GM12878 (cell line): ENCODE results near the gene CDC34. TPM values are rescaled to one million over a fixed set of nuclear protein-coding genes. Genes with fewer than 3 reads are reported as not detected.

Experiments used
- ATAC-seq: fragments of 200-7000 bp; cut with Tn5 transposase; 3 replicates; pipeline ENCODE4 v1.9.1; 2020; ENCODE audit warnings: mild to moderate bottlenecking, moderate library complexity
- BruUV-seq: library from RNA; stranded (reverse); fragments of 400-500 nt; replicated peaks from 2 replicates; lab custom pipeline; 2021; lab: Mats Ljungman, UMichigan
- CTCF ChIA-PET: fragments of 300-600 bp; sonication (Branson Sonifier 250); formaldehyde crosslinking; extraction: SDS; loops from one replicate; lab custom pipeline; 2021; ENCODE audit warnings: inconsistent platforms; lab: Yijun Ruan, JAX
- POLR2A ChIA-PET: fragments of 350-600 bp; formaldehyde crosslinking; extraction: SDS; loops from one replicate; lab custom pipeline; 2021; ENCODE audit warnings: inconsistent platforms; lab: Charles Lee
- RAD21 ChIA-PET: fragments of 300-600 bp; sonication (Branson Sonifier 250); formaldehyde crosslinking; loops from one replicate; lab custom pipeline; 2023; ENCODE audit warnings: antibody characterized with exemption; ENCODE audit not compliant: unreplicated experiment; lab: Charles Lee
- SMC1A ChIA-PET: fragments of 300-600 bp; sonication (Branson Sonifier 250); formaldehyde crosslinking; loops from one replicate; lab custom pipeline; 2023; ENCODE audit not compliant: unreplicated experiment, uncharacterized antibody; lab: Charles Lee
- DNase-seq: peaks from one replicate; pipeline ENCODE4 v3.0.0-alpha.2; 2011; ENCODE audit warnings: low read depth, low spot score
- FAIRE-seq: peaks from 3 replicates; lab custom pipeline; 2011; peaks lifted over from hg19 to GRCh38; lab: Jason Lieb, UNC
- H2AFZ ChIP-seq: 2 replicates; pipeline ENCODE4 v1.6.0; 2011; ENCODE audit warnings: low read depth, low read length, control low read depth; ENCODE audit not compliant: control insufficient read depth
- H3K27ac ChIP-seq: 2 replicates; pipeline ENCODE4 v1.5.1; 2011; ENCODE audit warnings: control low read depth; ENCODE audit not compliant: control insufficient read depth, insufficient read depth
- H3K27me3 ChIP-seq, 2 experiments: replicated peaks in 1 of 2; 2 replicates each; pipeline versions ENCODE4 v1.6.0 to v1.6.1; 2011; ENCODE audit warnings: low read length in 1 of 2; ENCODE audit not compliant: control insufficient read depth in 2 of 2, insufficient read depth in 2 of 2
- H3K36me3 ChIP-seq, 2 experiments: 2 replicates each; pipeline ENCODE4 v1.5.1; 2011; ENCODE audit warnings: low read length in 1 of 2; ENCODE audit not compliant: control insufficient read depth in 2 of 2, insufficient read depth in 2 of 2
- H3K4me1 ChIP-seq: 2 replicates; pipeline ENCODE4 v1.6.1; 2011; ENCODE audit warnings: mild to moderate bottlenecking, low read length, moderate library complexity, mixed read lengths; ENCODE audit not compliant: control insufficient read depth, insufficient read depth
- H3K4me2 ChIP-seq: 2 replicates; pipeline ENCODE4 v1.6.0; 2011; ENCODE audit warnings: control low read depth; ENCODE audit not compliant: control insufficient read depth, insufficient read depth
- H3K4me3 ChIP-seq: fragments of 200-600 bp; sonication (generic); 2 replicates; pipeline ENCODE4 v1.5.1; 2016
- H3K79me2 ChIP-seq: 2 replicates; pipeline ENCODE4 v1.6.0; 2011; ENCODE audit warnings: low read length; ENCODE audit not compliant: control insufficient read depth, insufficient read depth
- H3K9ac ChIP-seq: 2 replicates; pipeline ENCODE4 v1.8.0; 2011; ENCODE audit warnings: low read length, control low read depth, mixed read lengths; ENCODE audit not compliant: control insufficient read depth, insufficient read depth
- H3K9me3 ChIP-seq: replicated peaks from 3 replicates; pipeline ENCODE4 v1.5.1; 2011; ENCODE audit warnings: mild to moderate bottlenecking, low read length; ENCODE audit not compliant: control insufficient read depth, insufficient read depth
- H4K20me1 ChIP-seq: 2 replicates; pipeline ENCODE4 v1.6.0; 2011; ENCODE audit not compliant: control insufficient read depth, insufficient read depth
- BCL11A ChIP-seq: IDR thresholded peaks from 2 replicates; pipeline ENCODE4 v1.6.1; 2011; ENCODE audit warnings: low read depth, low read length
- EED ChIP-seq: sonication (generic); IDR thresholded peaks from 2 replicates; pipeline ENCODE4 v1.6.1; 2016; ENCODE audit warnings: antibody characterized with exemption, low read depth
- ETV6 ChIP-seq, 2 experiments: fragments of 450-650 bp in 1 of 2; IDR thresholded peaks in 1 of 2; conservative IDR thresholded peaks in 1 of 2; 2 replicates each; pipeline ENCODE4 v1.6.1; 2014; ENCODE audit warnings: antibody characterized with exemption in 1 of 2, borderline replicate concordance in 1 of 2, low read depth in 1 of 2, mild to moderate bottlenecking in 1 of 2, moderate library complexity in 1 of 2
- HDAC2 ChIP-seq: fragments of 200-600 bp; sonication (generic); IDR thresholded peaks from 2 replicates; pipeline ENCODE4 v1.6.1; 2017
- NBN ChIP-seq: fragments of 450-650 bp; IDR thresholded peaks from 2 replicates; pipeline ENCODE4 v1.6.1; 2016
- ZBTB4 ChIP-seq: fragments of 450-650 bp; formaldehyde crosslinking; IDR thresholded peaks from 2 replicates; pipeline ENCODE4 v1.4.0; 2022; ENCODE audit warnings: mild to moderate bottlenecking, moderate library complexity
- WGBS: methylation state at CpG from one replicate; pipeline ENCODE4 v1.1.6; 2016; ENCODE audit warnings: low lambda C conversion rate; ENCODE audit not compliant: insufficient replicate concordance, insufficient coverage; ENCODE audit errors: missing lambda C conversion rate; 5-methylcytosine and 5-hydroxymethylcytosine counted together
- in situ Hi-C: fragments of 300-500 bp; cut with MboI; formaldehyde crosslinking; loops from 9 replicates; pipeline ENCODE4 v1.14.3; 2018; ENCODE audit warnings: mixed read lengths
- intact Hi-C: fragments of 100-400 bp; cut with micrococcal nuclease; formaldehyde crosslinking; loops from one replicate; pipeline ENCODE4 v1.14.2; 2022; ENCODE audit not compliant: unreplicated experiment
- polyA plus RNA-seq, 11 experiments: library from polyadenylated mRNA; depleted of rRNA in 4 of 11; unstranded in 6 of 11; stranded (reverse) in 5 of 11; fragments of >200 nt; fragmentation: Nextera tagmentation in 4 of 11; fragmentation: Illumina TruSeq in 1 of 11; extraction: Ambion mirVana in 4 of 11; extraction: Trizol in 1 of 11; gene quantifications; 1 replicate in 1 of 11; 2 replicates in 10 of 11; pipeline versions ENCODE4 v1.2.1 to v1.2.3, GENCODE V29; 2011 to 2016; ENCODE audit warnings: inconsistent platforms in 2 of 11, missing spikeins in 2 of 11, low read depth in 1 of 11
- total RNA-seq, 4 experiments: library from RNA; depleted of rRNA in 3 of 4; stranded (reverse); fragments of >200 nt in 3 of 4; fragmentation: Illumina TruSeq in 1 of 4; extraction: Trizol in 1 of 4; gene quantifications; 2 replicates each; pipeline versions ENCODE4 v1.2.1 to v1.2.3, GENCODE V29; 2013 to 2021
- TF ChIP-seq, protein P1 (sequence below): IDR thresholded peaks from 2 replicates; pipeline ENCODE4 v1.6.1; 2012; ENCODE audit warnings: improper control_type of control experiment, low read depth, low read length; ENCODE audit not compliant: insufficient replicate concordance
- TF ChIP-seq, protein P2 (sequence below): IDR thresholded peaks from 2 replicates; pipeline ENCODE4 v1.6.1; 2011; ENCODE audit warnings: low read depth, low read length, improper control_type of control experiment, borderline replicate concordance

The CDC34 gene
- total and polyA plus RNA-seq, 10 of the 15 experiments (the other 5 are each of a cell fraction or from before 2014, with no cell fraction given), result 0.31 to 48.9 (median 28.5) TPM

- peaks cover 8% of the 10 kb centered on the region for H3K4me1 ChIP-seq
- in situ Hi-C loops (no loop called here), intact Hi-C loops (loop anchor here (5.0 kb wide), 1 partner anchor 42 kb away; the partner anchor contains the start of gene BSG)
- H4K20me1 ChIP-seq, result no peaks in the 10 kb centered on the region
- H2AFZ ChIP-seq, result peak overlapping the region; percentile 99
- CTCF ChIA-PET, result interaction anchor here (0.9 to 7.4 kb wide), 3 partner anchors 20 to 283 kb away, joined by 3 to 42 read pairs (median 21); partner anchors contain the start of gene TPGS1
- peaks cover 27% of the 10 kb centered on the region for H3K79me2 ChIP-seq
- no TSS peak for BruUV-seq
- SMC1A ChIA-PET, result interaction anchor here (2.9 kb wide), 1 partner anchor 19 kb away, joined by 14 read pairs; no protein-coding TSS in a partner anchor
- H3K36me3 ChIP-seq, result no peaks in the 10 kb centered on the region
- FAIRE-seq (no peak), ATAC-seq (no peak; the same call in 1 of the 3 replicates), DNase-seq (no peak)
- H3K27ac ChIP-seq, result peak overlapping the region; percentile 65; the same call in 1 of the 2 replicates
- POLR2A ChIA-PET, result interaction anchor here (0.5 to 2.9 kb wide), 8 partner anchors 8 to 188 kb away, joined by 3 to 13 read pairs (median 4); partner anchors contain the start of genes BSG and TPGS1
- WGBS, result 72% methylated on average over 38 of the region's 38 CpGs
- H3K4me3 ChIP-seq, result peak overlapping the region; percentile 61
- H3K9me3 ChIP-seq, result no peaks in the 10 kb centered on the region; the same call in 2 of the 3 replicates
- RAD21 ChIA-PET, result interaction anchor here (0.8 kb wide), 1 partner anchor 19 kb away, joined by 4 read pairs; no protein-coding TSS in a partner anchor
- H3K4me2 ChIP-seq, result peak overlapping the region; percentile 89
- H3K9ac ChIP-seq, result peak overlapping the region; percentile 65
- H3K27me3 ChIP-seq, result no peaks in the 10 kb centered on the region
- TF ChIP-seq ZBTB4 (CRISPR knock-in tag) (no peak), NBN (0 out of 2 replicates have a peak, but pooled peaks have one; percentile 36), ETV6 (conservative IDR thresholded peaks at IDR 0.05 in 1 of 2, IDR thresholded peaks at IDR 0.05 in 1 of 2; ENCODE audit: borderline replicate concordance in 1 of 2, low read depth in 1 of 2) (no peak), HDAC2 (no peak), BCL11A (no peak), EED (no peak)
- TF ChIP-seq, protein P1, sequence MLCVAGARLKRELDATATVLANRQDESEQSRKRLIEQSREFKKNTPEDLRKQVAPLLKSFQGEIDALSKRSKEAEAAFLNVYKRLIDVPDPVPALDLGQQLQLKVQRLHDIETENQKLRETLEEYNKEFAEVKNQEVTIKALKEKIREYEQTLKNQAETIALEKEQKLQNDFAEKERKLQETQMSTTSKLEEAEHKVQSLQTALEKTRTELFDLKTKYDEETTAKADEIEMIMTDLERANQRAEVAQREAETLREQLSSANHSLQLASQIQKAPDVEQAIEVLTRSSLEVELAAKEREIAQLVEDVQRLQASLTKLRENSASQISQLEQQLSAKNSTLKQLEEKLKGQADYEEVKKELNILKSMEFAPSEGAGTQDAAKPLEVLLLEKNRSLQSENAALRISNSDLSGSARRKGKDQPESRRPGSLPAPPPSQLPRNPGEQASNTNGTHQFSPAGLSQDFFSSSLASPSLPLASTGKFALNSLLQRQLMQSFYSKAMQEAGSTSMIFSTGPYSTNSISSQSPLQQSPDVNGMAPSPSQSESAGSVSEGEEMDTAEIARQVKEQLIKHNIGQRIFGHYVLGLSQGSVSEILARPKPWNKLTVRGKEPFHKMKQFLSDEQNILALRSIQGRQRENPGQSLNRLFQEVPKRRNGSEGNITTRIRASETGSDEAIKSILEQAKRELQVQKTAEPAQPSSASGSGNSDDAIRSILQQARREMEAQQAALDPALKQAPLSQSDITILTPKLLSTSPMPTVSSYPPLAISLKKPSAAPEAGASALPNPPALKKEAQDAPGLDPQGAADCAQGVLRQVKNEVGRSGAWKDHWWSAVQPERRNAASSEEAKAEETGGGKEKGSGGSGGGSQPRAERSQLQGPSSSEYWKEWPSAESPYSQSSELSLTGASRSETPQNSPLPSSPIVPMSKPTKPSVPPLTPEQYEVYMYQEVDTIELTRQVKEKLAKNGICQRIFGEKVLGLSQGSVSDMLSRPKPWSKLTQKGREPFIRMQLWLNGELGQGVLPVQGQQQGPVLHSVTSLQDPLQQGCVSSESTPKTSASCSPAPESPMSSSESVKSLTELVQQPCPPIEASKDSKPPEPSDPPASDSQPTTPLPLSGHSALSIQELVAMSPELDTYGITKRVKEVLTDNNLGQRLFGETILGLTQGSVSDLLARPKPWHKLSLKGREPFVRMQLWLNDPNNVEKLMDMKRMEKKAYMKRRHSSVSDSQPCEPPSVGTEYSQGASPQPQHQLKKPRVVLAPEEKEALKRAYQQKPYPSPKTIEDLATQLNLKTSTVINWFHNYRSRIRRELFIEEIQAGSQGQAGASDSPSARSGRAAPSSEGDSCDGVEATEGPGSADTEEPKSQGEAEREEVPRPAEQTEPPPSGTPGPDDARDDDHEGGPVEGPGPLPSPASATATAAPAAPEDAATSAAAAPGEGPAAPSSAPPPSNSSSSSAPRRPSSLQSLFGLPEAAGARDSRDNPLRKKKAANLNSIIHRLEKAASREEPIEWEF, result no peak
- TF ChIP-seq, protein P2, sequence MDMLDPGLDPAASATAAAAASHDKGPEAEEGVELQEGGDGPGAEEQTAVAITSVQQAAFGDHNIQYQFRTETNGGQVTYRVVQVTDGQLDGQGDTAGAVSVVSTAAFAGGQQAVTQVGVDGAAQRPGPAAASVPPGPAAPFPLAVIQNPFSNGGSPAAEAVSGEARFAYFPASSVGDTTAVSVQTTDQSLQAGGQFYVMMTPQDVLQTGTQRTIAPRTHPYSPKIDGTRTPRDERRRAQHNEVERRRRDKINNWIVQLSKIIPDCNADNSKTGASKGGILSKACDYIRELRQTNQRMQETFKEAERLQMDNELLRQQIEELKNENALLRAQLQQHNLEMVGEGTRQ, result no peak
Observed at GRCh38 chr19:530134-531008, 1.2 kb upstream of the CDC34 start.
